ENCODE results near the gene UAP1L1.

The UAP1L1 gene

DNA sequence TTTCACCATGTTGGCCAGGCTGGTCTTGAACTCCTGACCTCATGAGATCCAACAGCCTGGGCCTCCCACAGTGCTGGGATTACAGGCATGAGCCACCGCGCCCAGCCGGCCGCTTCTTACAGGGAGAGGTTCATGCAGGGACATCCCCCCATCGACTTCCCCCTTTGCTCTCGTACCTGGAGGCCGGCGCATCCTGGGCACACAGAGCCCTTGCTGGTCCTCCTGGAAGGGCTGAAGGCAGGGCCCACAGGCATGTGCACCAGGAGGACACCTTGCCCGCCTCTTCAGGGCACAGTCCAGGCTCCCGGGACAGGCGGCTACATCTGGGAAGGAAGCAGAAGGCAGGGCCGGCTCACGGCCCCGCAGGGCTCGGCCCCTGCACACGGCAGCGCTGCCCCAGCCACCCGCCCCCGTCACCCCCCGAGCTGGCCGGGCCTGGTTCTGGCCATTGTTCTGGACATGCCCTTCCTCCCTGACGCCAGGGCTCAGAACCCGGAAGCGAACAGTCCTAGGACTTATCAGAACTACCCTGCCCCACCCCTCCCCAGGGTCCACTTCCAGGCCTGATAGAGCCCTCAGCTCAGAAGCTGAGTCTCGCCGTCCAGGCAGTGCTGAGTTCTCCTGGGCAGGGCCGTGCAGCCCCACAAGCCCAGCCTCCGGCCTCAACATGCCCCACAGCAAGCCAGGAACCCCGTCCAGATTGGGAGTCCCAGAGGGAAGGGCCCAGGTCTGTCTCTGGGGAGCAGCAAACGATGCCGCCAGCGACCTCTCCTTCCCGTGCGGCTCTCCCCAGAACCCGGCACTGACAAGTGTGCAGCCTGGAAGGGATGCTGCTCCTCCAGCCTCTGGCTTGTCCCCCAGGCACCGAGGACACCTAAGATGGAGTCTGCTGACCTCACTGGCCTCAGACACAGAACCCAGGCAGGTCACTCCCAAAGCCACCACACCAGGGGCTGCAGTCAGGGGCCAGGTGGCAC, 34.3 kb upstream of the UAP1L1 start:
- DNase-seq: no peak

DNA sequence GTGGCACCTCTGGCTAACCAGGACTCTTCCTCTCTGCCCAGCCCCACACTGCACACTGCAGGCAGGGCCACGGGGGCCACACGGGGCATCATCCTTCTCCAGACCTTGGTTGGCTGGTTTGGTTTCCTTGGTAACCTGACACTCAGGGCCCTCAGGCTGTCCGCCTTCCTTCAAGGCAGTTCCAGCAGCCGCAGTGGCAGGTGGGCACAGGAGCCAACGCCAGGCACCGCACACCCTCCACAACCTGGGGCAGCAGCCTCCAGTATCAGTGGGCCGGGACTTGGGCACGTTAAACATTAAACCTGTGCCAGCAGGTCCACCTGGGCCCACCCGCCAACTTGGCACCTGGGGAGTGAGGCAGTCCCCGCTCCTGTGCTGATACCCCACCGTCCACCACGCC, 33.3 kb upstream of the UAP1L1 start:
- DNase-seq: no peak

DNA sequence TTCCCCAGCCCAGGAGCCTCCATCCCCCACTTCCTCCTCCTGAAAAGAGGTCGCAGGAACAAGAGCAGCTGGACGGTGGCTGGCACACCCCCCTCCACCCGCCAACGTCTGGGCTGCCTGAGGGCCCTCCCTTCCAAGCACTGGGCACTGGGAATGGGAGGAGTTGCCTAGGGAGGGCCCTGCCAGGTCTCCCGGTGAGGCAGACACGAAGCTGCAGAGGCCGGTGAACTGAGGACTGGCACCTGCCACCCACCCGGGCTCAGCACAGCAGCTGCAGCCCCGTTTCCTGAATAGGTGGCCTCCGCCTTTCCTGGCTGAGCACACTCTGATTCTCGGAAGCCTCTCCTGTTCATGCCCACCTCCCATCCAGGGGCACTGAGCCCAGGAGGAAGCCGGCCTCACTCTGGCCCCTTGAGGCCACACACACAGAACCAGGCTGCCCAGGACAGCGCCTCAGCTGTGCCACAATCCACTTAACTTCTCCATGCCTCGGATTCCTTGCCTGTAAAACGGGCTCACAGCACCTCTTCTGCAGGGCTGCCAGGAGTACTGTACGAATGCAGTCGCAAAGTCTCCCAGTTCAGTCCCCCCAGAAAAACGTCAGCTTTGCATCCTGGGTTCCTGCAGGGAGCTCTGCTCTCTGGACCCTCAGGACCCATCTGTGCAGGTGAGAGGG, 32.7 kb upstream of the UAP1L1 start:
- peak; percentile 42 for DNase-seq

DNA sequence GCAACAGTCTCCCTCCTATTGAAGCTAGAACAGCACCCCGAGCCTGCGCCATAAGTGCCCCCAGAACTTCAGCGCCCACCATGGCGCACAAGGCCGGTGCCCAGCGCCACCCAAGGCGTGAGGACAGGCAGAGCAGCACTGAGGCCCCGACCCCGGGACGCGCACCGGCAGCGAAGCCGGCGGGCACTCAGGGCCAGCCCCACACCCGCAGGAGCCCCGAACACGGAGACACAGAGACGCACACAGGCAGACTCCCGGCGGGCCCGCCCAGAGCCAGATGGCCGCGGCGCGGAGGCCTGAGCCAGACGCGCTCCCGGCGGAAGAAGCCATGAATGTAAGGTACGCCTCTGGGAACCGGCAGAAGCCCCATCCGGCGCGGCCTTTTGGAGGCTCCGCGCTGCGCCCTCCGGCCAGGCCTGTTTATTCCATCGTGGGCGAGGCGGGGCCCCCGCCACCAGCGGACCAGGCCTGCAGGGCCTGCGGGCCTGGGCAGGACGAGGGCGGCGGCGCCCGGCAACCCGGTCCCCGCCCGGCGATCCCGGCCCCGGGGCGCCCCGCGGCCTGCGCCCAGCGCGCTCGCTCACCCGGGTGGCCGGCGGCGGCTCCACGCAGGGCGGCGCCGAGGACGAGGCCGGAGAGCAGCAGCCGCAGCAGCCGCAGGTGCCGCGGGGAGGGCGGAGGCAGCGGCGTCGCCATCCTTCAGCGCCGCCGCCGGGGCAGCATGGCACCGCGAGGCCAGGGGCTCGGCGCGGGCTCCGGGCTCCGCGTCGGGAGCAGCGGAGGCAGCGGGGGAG, 31.8 kb upstream of the UAP1L1 start:
- DNase-seq: peak; percentile 8

DNA sequence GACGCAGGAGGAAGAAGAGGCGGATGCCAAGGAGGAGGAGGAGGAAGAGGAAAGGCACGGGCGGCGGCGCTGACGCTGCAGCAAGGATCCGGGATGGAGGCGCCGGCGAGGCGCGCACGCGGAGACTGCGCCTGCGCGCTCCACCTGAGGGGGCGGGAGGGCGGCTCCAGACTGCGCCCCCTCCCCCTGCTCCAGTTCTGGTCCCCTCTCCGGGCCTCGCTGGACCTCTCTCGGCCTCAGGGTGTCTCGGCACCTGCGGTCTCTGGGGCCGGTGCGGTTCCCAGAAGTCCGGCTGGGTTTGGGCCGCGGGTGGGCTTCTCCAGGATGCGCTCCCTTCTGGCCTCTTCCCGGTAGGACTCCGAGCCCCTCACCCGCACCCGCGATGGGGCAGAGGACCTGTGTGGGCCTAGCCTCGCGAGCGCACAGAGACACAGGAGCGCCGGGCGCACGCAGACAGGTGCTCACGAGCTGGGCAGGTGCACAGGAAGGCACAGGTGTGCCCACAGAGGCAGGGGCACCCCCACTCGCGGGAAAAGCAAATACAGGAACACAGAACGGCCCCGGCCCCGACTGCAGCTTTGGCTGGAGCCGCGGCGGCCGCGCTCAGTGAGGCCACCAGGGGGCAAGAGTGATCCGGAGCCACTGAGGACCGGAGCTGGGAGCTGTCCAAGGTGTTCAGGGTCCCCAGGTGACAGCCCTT, 31.1 kb upstream of the UAP1L1 start, which contains the start of gene NPDC1:
NPDC1 (minus strand) TSS at position 90 of the 700 bp plus-strand sequence. CDS start 188 bp downstream, outside the sequence.
- DNase-seq: peak; percentile 67

DNA sequence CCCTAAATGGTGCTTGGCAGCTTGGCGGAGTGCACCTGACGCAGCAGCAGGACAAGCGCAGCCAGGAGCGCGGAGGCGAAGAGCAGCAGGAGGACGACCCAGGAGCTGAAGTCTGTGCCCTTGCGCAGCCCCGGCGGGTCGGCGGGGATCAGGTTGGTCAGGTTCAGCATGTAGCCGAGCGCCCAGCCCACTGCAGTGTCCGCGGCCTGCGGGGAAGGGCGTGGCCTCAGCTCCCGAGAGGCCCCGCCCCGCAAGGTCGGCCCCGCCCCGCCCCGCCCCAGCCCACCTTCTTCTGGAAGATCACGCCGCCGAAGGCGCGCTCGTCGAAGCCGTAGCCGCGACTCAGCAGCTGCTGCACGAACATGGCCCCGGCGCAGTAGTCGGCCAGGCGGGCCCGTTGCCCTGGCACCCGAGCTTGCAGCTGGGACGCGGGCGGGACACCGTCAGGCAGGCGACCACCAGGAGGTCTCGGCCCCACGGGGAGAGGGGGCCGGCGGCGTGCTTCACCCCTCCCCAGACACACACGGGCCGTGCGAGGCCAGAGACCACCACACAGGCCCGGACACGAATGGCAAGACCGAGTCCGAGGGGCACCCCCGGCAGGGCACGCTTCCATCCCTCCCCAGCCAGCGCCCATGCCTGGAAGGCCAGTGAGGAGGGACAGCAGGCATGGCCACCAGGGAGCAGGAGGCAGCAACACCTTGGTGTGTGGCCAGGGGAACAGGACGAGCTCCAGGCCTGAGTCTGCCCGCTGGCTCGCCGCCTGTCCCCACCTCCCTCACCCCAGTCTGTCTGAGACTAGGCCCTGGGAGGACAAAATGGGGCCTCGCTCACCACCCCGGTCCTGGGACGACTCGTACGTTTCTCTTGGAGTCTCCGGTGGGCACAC, 28.4 kb upstream of the UAP1L1 start:
- no peak for DNase-seq

DNA sequence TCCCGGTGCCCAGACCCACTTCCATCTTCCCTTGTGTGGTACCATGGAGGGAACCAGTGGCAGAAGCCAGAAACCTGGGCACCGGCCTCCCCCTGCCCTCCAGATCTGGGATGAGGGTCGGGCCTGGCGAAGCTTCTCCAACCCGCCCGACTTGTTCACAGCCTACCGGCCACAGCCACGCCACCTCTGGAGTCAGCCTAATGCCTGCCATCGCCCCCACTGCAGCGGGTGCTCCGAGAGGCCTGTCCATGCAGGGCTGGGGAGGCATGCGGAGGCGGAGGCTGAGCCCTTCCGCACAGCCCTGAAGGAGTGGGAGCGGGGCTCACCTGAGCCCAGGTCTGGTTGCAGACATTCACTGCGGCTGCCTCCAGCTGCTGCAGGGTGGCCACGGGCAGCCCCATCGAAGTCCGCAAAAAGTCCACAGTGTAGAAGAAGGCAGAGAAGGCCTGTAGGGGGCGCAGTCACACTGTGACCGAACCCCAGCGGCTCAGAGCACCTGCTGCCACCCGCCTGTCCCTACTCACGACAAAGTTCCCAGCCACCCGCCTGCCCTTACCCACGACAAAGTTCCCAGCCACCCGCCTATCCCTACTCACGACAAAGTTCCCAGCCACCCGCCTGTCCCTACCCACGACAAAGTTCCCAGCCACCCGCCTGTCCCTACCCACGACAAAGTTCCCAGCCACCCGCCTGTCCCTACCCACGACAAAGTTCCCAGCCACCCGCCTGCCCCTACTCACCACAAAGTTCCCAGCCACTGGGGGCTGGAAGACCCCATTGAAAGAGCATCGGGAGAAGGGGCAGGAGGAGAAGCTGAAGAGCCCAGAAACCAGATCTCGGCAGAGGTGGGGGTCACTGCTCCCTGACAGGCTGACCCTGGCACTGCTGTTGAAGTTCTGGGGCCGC, 27.5 kb upstream of the UAP1L1 start:
- peak; percentile 30 for DNase-seq

DNA sequence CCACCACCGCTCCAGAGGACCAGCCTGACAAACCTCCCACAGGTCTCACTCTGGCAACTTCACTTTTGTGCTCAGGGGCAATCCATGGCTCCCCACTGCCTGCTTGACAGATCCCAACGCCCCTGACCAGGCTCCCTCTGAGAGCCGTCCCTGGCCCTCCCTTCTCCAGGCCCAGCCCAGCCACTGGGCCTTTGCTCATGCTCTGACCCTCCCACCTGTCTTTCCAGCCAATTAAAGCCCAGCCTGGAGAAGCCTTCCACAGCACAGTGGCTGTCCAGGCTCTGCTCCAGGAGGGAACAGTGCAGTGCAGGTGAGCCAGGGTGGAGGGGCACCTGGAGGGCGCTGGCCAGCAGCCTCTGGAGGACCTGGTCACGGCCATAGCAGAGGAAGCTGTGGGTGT, 26.7 kb upstream of the UAP1L1 start:
- DNase-seq: no peak

DNA sequence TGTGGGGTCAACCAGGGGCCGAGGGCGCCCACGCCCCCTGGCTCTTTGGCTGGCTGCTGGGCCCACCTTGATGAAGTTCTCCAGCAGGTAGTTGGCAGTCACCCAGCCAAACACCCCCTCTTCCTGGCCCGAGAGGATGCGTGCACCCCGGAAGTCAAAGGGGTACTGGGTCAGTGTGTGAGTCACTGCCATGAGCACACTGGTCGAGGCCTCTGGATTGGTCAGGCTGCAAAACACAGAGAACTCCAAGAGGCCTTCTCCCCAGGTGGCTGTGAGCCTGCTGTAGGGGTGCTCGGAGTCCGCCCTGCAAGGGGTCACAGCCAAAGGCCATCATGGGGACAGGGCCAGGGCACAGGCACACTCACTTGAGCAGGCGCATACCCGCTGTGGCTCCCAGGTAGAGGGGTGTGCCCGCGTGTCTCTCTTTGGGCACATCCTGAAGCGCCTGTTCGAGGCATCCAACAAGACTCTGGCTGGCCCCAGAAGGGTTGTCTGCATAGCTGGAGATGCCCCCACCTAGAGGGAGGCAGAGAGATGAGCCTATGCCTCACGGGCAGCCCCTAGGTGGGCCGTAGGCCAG, 26.1 kb upstream of the UAP1L1 start:
- DNase-seq: no peak

DNA sequence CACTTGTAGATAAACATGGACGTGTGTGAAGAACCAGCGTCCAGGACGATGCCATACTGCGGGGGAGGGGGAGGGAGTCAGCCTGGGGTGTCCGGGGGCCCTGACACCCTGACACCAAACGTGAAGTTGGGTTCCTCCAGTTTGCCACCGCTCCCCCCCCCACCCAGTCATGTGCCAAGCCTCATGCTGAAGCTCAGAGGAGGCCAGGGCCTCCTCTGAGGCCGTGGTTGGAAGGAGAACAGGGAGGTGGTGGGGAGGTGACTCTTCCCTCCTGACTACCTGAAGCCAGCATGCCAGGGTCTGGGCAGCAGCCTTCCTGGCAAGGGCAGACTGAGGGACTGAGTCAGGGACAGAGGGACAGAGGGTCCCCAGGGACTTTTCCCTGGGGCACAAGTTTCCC, 25.0 kb upstream of the UAP1L1 start:
- no peak for DNase-seq

DNA sequence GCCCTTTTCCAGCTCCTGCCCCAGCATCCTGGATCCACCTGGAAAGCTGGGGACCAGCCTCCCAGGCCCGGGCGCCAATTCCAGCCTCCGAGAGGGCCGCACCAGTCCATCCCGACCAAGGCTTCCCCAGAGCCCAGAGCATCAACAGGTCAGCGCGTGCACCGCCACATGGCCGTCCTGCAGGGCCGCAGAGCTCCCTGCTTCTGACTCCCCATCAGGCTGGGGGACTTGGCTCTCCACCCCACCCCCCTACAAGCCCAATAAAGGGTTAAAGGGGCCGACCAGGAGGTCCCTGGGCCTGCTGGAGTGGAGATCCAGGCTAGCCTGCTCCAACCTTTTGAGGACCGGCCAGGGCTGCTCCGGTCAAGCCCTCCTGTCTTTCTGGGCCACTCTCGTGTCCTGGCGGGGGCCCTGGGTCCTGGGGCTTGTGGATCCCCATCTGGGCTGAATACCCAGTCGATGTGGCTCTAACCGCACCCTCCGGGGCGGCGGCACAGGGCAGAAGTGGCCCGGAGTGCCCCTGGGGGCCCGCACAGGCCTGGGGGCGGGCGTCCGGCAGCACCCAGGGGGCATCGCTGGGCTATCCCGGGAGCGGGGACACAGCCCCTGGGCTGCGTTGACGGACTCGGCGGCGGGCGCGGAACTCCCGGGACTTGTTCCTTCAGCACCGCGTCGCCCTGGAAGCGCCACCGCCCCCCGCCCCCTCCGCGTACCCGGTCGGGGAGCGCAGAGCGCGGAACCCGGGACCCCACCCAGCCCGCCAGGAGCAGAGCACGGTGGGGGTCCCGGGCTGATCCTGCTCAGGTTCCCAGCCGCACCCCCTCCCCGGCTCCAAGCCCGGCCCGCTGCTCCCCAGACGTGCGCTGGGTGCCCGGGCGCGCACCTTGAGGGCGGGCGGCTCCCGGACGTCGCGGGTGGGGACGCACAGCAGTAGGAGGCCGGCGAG, 24.0 kb upstream of the UAP1L1 start:
- DNase-seq: no peak

DNA sequence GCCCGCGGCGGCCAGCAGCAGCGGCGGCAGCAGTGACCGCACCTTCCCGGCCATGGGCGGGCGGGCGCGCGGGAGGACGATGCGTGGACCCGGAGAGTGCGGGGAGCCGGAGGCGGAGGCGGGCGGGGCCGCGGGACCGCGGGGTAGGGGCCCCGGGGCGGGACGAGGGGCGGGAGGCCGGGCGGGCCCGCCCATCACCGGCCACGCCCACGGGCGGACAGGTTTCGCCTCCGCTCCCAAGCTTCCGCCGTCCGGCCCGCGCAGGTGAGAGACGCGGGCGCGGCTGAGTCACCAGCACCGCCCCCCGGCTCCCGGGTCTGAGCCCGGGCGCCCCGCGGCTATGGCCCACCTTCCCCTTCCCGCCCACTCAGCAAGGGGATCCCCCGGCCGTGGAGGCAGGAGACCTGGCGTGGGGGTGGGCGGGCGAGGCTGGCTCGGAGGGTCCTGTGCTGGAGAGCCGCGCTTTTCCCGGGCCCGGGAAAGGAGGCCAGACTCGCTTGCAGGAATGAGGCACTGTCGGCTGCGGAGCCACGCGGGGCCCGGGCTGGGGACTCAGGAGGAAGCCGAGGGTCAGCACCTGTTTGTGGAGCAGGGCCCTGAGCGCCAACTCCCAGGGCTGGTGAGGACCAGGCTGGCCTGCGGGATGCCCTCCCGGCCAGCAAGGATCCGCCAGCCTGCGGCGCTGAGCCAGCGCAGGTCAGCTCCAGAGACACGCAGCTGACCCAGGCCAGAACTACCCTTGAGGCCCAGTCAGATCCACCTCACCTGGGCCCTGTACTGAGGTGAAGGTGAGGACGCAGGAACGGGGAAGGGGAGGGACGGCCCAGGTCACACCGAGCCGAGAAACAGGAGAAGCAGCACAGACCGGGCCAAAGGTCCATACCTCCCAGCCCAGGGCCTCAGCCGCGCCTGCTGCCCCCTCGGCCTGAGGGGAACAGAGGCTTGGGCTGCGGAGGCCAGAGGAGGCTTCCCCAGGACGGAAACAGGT, 23.1 kb upstream of the UAP1L1 start, which contains the start of gene ENTPD2:
ENTPD2 (minus strand) TSS at position 118 of the 988 bp plus-strand sequence; CDS start at position 54, 64 bp downstream.
- DNase-seq: peak; percentile 22

DNA sequence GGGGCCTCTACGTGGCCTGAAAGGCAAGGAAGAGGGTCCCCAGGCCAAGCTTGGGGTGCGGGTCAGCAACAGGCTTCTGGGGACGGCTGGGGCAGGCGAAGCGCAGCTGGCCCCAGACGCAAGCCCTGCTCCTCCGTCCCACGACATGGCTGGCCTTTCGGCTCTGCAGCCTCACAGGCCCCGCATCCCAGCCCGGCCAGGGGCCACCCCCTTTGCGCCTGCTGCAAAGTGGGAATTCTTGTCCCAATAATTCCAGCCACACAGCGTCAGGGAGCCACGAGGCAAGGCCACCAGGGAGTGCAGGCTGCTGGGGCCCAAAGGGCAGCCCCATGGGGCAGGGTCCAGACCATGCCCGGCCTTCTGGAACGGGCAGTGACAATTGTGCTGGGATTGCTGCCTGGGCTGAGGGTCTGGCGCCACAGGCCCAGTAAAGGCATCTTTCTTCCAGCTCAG, 22.4 kb upstream of the UAP1L1 start:
- no peak for DNase-seq

DNA sequence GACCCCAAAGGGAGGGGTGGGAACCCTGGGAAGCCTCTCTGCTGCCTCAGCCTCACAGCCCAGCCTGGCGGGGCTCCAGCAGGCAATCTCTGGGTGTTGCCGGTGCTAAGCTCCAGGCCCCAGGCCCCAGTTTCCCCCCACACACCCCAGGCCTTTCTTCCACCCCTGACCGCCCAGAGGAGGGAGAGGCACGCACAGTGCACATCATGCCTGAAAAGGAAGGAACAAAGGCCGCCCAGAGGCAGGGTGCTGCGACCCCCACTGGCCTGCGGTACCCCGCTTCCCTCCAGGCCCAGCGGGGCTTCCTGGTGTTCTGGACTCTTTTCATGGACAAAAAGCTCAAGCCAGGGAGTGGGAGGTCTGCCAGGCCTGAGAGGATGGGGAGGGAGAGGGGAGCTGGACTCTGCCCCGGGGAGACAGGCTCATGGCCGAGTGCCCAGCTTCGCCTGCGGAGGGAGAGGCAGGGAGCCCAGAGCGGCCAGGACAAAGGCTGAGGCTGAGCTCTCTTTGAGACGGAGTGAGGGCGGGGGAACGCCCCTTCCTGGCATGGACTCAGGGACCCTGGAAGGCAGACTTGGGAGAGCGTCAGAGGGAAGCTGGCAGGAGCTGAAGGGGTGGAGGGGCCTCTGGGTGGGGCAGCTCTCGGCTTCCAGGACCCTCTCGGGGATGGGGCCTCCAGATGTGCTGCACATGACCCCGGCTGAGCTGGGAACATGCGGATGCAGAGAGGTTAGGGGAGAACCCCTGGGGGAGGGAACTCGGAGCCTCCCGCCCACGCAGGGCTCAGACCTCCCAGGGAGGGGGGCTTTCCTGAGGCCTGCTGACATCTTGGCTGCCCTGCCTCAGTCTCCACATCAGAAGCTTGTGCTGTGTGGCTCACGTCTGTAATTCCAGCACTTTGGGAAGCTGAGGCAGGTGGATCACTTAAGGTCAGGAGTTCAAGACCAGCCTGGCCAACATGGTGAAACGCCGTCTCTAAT, 21.6 kb upstream of the UAP1L1 start:
- peak; percentile 4 for DNase-seq

DNA sequence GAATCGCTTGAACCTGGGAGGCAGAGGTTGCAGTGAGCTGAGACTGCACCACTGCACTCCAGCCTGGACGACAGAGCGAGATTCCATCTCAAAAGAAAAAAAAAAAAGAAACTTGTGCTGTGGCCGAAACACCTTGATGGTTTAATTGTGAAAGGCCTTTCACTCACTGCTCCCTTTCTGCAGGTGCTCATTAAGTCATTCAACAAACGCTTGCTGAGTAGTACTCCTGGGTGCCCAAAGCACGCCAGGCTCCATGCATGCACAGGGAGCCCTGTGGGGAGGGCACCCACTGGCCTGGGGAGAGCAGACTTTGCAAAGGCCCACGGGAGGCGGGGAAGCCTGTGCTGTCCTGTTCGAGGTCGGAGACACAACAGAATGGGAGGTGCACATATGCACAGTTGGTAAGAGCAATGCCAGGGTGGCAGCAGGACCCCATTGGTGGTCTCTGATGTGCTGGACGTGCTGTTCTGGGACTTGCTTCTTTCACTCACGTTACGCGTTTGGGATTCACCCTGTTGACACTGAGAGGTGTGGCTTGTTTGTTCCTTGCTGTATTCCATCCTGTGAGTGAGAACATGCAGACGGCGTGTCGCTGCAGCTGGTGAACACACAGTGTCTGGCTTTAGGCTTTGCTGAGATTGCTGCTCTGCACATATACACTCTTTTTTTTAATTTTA, 20.4 kb upstream of the UAP1L1 start:
- no peak for DNase-seq

Measured in NCI-H1105 treated with DMSO at 0.1 percent for 48 hours (cell line).